Esophagus muscularis mucosa (tissue), 4 donors: ENCODE data around the gene BTBD16. TPM values are rescaled to one million over a fixed set of nuclear protein-coding genes. Genes with fewer than 3 reads are reported as not detected.

ENCODE experiments used
- DNase-seq: peaks from one replicate; pipeline ENCODE4 v3.0.0-alpha.2; 2017; ENCODE audit errors: extremely low spot score
- H3K27ac ChIP-seq, 4 donors: fragments of 200-600 bp; sonication (generic); replicated peaks in 1 of 4; 1 replicate in 3 of 4; 2 replicates in 1 of 4; pipeline ENCODE4 v1.5.1; 2016 to 2019; ENCODE audit warnings: mild to moderate bottlenecking in 1 of 4
- H3K27me3 ChIP-seq, 4 donors: fragments of 200-600 bp; sonication (generic); one replicate each; pipeline versions ENCODE4 v1.5.1 to v1.6.0; 2016 to 2019
- H3K36me3 ChIP-seq, 4 donors: fragments of 200-600 bp; sonication (generic); one replicate each; pipeline ENCODE4 v1.5.1; 2016 to 2019
- H3K4me1 ChIP-seq, 4 donors: fragments of 200-600 bp; sonication (generic); one replicate each; pipeline ENCODE4 v1.5.1; 2016 to 2019
- H3K4me3 ChIP-seq, 4 donors: fragments of 200-600 bp; sonication (generic); 1 replicate in 2 of 4; 2 replicates in 2 of 4; pipeline ENCODE4 v1.5.1; 2016 to 2019; ENCODE audit warnings: mild to moderate bottlenecking in 4 of 4, moderate library complexity in 1 of 4
- H3K9me3 ChIP-seq, 4 donors: fragments of 200-600 bp; sonication (generic); 1 replicate in 3 of 4; 2 replicates in 1 of 4; pipeline ENCODE4 v1.5.1; 2016 to 2019
- EP300 ChIP-seq: sonication (generic); formaldehyde crosslinking; IDR thresholded peaks from one replicate; pipeline ENCODE4 v1.6.1; 2017; ENCODE audit warnings: antibody characterized with exemption
- POLR2A ChIP-seq: fragments of 450-650 bp; IDR thresholded peaks from one replicate; pipeline ENCODE4 v1.6.1; 2017; ENCODE audit warnings: antibody characterized with exemption, moderate library complexity, mild to moderate bottlenecking, low read depth
- POLR2AphosphoS5 ChIP-seq, 2 donors: sonication (generic); formaldehyde crosslinking; IDR thresholded peaks; one replicate each; pipeline ENCODE4 v1.6.1; 2017; ENCODE audit warnings: antibody characterized with exemption in 2 of 2
- WGBS: methylation state at CpG from one replicate; pipeline ENCODE4 v1.1.5; 2018; 5-methylcytosine and 5-hydroxymethylcytosine counted together
- intact Hi-C: fragments of 100-400 bp; cut with DNase I; formaldehyde crosslinking; loops from one replicate; pipeline ENCODE4 v1.15.1; 2023
- total RNA-seq, 4 donors: library from RNA; depleted of rRNA; stranded (reverse); fragments of >200 nt; gene quantifications; one replicate each; pipeline versions ENCODE4 v1.1.0 to v1.2.1, GENCODE V29; 2016
- TF ChIP-seq, protein P1 (sequence below), 3 experiments: fragments of 200-600 bp in 2 of 3; fragments of 450-650 bp in 1 of 3; sonication (generic) in 2 of 3; IDR thresholded peaks; one replicate each; pipeline ENCODE4 v1.5.1; 2017 to 2019; ENCODE audit warnings: antibody characterized with exemption in 3 of 3, mild to moderate bottlenecking in 2 of 3, moderate library complexity in 1 of 3

Gene BTBD16
- total RNA-seq, 4 donors from 2014 or later = 0.29 TPM; not detected in 3

DNA sequence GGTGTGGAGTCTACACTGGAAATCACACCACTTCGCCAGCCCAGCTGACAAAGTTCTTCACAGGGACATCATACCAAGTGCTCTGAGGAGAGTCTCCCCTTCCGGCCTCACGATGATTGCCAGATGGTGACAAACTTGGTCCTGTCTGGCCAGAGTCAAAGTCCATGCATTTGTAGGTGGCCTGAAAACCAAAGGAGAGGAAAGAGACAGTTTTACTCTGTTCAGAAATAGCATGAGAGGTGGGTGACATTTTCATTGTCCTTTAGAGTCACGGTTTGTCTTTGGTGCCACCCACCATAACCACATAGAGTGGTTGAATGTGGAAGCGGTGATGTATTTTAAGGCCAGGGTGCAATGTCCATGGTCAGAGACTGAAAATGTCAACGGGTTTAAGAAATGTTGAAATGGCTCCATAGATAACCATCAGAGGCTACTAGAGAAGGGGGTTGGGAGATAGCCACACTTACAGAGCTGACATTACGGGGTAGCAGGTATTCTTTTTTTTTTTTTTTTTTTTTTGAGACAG is 33.0 kb downstream of the BTBD16 start:
- Histone ChIP-seq H3K27me3 (no peaks in the 10 kb centered on the region), H3K4me3 (no peak overlapping the region), H3K9me3 (no peaks in the 10 kb centered on the region), H3K36me3 (no peaks in the 10 kb centered on the region), H3K27ac (no peak overlapping the region), H3K4me1 (peaks cover 16 to 42% (median 40%) of the 10 kb centered on the region in 4 donors)
- intact Hi-C loops = no loop called here
- TF ChIP-seq, protein P1, sequence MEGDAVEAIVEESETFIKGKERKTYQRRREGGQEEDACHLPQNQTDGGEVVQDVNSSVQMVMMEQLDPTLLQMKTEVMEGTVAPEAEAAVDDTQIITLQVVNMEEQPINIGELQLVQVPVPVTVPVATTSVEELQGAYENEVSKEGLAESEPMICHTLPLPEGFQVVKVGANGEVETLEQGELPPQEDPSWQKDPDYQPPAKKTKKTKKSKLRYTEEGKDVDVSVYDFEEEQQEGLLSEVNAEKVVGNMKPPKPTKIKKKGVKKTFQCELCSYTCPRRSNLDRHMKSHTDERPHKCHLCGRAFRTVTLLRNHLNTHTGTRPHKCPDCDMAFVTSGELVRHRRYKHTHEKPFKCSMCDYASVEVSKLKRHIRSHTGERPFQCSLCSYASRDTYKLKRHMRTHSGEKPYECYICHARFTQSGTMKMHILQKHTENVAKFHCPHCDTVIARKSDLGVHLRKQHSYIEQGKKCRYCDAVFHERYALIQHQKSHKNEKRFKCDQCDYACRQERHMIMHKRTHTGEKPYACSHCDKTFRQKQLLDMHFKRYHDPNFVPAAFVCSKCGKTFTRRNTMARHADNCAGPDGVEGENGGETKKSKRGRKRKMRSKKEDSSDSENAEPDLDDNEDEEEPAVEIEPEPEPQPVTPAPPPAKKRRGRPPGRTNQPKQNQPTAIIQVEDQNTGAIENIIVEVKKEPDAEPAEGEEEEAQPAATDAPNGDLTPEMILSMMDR (IDR thresholded peaks at IDR 0.05) = no peak
- no peak for TF ChIP-seq POLR2AphosphoS5 (IDR thresholded peaks at IDR 0.05)
- TF ChIP-seq POLR2A = no peak
- TF ChIP-seq EP300 = no peak
- DNase-seq = no peak
- 97% methylated on average over 7 of the region's 7 CpGs for WGBS

DNA sequence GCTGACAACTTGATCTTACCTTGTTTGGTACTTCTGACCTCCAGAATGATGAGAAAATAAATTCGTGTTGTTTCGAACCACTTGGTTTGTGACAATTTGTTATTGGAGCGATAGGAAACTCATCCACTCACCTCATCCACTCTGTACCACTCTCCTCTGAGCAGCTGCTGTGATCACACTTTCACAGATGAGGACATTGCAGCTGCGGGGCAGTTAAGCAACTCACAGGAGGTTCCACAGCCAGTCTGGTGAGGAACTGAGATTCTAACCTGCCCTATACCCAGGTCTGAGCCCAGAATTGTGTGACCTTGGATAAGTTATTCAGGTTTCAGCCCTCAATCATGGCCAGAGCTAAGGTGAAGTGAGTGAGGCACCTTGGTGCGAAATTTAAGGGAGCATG is 35.2 kb downstream of the BTBD16 start:
- intact Hi-C loops = no loop called here
- H3K36me3 ChIP-seq = no peaks in the 10 kb centered on the region
- H3K9me3 ChIP-seq = no peaks in the 10 kb centered on the region
- H3K4me1 ChIP-seq = peaks cover 24 to 51% (median 45%) of the 10 kb centered on the region in 4 donors
- DNase-seq = peak; percentile 42
- H3K27me3 ChIP-seq = no peaks in the 10 kb centered on the region
- no peak overlapping the region for H3K4me3 ChIP-seq
- WGBS = 92% methylated on average over 5 of the region's 5 CpGs
- TF ChIP-seq EP300 = no peak
- TF ChIP-seq, protein P1 (IDR thresholded peaks at IDR 0.05) = no peak
- no peak for TF ChIP-seq POLR2A
- TF ChIP-seq POLR2AphosphoS5 (IDR thresholded peaks at IDR 0.05) = no peak
- peak overlapping the region; percentile 17 to 92 (median 90) for H3K27ac ChIP-seq

DNA sequence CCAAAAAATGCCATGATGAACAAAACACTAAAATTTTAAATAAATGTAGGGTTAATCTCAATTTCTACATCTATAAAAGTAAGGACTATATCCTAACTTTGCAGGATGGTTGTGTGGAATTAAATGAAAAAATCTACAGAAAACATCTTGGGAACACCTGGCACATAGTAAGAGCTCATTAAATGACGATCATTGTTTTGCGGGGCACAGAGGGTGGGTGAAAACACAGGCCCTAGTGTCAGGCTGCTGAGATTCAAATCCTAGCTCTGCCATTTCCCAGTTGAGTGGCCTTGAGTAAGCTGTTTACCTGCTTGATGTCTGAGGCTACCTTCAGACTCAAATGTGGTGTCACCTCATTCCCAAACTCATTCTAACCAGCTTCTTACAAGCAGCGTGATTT is 35.6 kb downstream of the BTBD16 start:
- Histone ChIP-seq H3K36me3 (no peaks in the 10 kb centered on the region), H3K9me3 (no peaks in the 10 kb centered on the region), H3K4me1 (peaks cover 24 to 50% (median 45%) of the 10 kb centered on the region in 4 donors), H3K27me3 (no peaks in the 10 kb centered on the region), H3K27ac (peak overlapping the region; percentile 88 to 92 (median 92)), H3K4me3 (no peak overlapping the region)
- peak; percentile 42 for DNase-seq
- 61% methylated on average over 3 of the region's 3 CpGs for WGBS
- TF ChIP-seq POLR2AphosphoS5 (IDR thresholded peaks at IDR 0.05) (no peak), POLR2A (no peak), EP300 (no peak)
- TF ChIP-seq, protein P1 (IDR thresholded peaks at IDR 0.05) = no peak
- intact Hi-C loops = no loop called here

DNA sequence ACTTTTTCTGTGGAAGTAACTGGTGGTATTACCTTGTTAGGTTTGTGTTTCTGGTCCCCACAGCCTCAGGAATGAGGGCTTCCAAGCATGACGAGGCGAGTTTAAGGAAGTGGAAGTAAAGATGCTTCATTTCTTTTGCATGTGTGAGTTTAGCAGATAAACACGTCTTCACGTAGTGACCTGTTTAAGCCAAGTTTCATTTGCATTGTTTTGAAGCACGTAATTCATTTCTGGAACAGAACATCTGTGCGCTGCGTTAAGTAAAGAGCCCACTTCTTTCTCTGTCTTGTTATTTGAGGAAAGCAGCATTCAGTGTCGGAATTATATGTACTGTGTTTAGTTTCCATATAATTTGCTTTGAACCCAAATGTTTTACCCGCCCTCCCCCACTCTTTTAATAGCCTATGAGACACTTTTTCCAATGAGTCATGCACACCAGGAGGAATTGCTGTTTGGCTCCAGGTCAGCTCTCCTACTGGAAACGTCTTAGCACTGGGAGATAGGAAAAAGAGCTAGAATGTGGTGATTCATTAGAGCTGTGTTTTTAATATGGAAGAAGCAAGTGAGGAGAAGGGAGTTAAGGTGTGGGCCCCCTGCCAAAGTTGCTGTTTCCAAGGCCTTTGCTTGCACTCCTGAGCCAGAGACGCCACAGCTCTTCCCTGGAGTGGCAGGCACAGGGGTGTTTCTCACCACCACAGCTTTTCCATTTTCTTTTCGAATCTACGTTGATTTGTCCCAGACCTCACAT is 36.7 kb downstream of the BTBD16 start:
- intact Hi-C loops = loop anchor here (2.0 kb wide), 1 partner anchor 33 kb away; no protein-coding TSS in a partner anchor
- no peaks in the 10 kb centered on the region for H3K9me3 ChIP-seq
- peak overlapping the region; percentile 16 to 36 (median 28) for H3K4me3 ChIP-seq
- no peak for DNase-seq
- no peaks in the 10 kb centered on the region for H3K36me3 ChIP-seq
- 16% methylated on average over 13 of the region's 13 CpGs for WGBS
- TF ChIP-seq POLR2AphosphoS5 (IDR thresholded peaks at IDR 0.05) (peak; percentile 83 to 97), EP300 (peak; percentile 82)
- TF ChIP-seq, protein P1 (IDR thresholded peaks at IDR 0.05) = no peak
- peak overlapping the region; percentile 88 to 92 (median 92) for H3K27ac ChIP-seq
- H3K4me1 ChIP-seq = peaks cover 24 to 50% (median 44%) of the 10 kb centered on the region in 4 donors
- H3K27me3 ChIP-seq = no peaks in the 10 kb centered on the region
